ENCODE data around the gene NADK2.

- TF ChIP-seq, protein P1, sequence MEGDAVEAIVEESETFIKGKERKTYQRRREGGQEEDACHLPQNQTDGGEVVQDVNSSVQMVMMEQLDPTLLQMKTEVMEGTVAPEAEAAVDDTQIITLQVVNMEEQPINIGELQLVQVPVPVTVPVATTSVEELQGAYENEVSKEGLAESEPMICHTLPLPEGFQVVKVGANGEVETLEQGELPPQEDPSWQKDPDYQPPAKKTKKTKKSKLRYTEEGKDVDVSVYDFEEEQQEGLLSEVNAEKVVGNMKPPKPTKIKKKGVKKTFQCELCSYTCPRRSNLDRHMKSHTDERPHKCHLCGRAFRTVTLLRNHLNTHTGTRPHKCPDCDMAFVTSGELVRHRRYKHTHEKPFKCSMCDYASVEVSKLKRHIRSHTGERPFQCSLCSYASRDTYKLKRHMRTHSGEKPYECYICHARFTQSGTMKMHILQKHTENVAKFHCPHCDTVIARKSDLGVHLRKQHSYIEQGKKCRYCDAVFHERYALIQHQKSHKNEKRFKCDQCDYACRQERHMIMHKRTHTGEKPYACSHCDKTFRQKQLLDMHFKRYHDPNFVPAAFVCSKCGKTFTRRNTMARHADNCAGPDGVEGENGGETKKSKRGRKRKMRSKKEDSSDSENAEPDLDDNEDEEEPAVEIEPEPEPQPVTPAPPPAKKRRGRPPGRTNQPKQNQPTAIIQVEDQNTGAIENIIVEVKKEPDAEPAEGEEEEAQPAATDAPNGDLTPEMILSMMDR (IDR thresholded peaks at IDR 0.05 in 2 of 3, conservative IDR thresholded peaks at IDR 0.05 in 1 of 3; ENCODE audit: insufficient read depth in 2 of 3, low read depth in 1 of 3, low read length in 3 of 3), result no peak
- TF ChIP-seq STAT5B (CRISPR knock-in tag; IDR thresholded peaks at IDR 0.05) (no peak), RAD21 (CRISPR knock-in tag; conservative IDR thresholded peaks at IDR 0.05 in 1 of 2, IDR thresholded peaks at IDR 0.05 in 1 of 2) (no peak)
These were observed 88.0 kb downstream of the NADK2 start for GRCh38 chr5:36153726-36154125.

All from K562 (cell line).